GM12864 (cell line): ENCODE data around the gene ARID1B.

Source experiments
- DNase-seq: peaks from one replicate; pipeline ENCODE4 v3.0.0-alpha.2; 2011; ENCODE audit warnings: low read depth
- H3K4me3 ChIP-seq: 2 replicates; pipeline ENCODE4 v1.5.1; 2011; ENCODE audit warnings: mild to moderate bottlenecking, low read depth, low read length, control low read depth
- TF ChIP-seq, protein P1 (sequence below): IDR thresholded peaks from 2 replicates; pipeline ENCODE4 v1.5.1; 2011; ENCODE audit warnings: low read depth, mild to moderate bottlenecking, moderate library complexity, low read length, control low read depth, inconsistent platforms; ENCODE audit errors: missing control alignments

The ARID1B gene

DNA sequence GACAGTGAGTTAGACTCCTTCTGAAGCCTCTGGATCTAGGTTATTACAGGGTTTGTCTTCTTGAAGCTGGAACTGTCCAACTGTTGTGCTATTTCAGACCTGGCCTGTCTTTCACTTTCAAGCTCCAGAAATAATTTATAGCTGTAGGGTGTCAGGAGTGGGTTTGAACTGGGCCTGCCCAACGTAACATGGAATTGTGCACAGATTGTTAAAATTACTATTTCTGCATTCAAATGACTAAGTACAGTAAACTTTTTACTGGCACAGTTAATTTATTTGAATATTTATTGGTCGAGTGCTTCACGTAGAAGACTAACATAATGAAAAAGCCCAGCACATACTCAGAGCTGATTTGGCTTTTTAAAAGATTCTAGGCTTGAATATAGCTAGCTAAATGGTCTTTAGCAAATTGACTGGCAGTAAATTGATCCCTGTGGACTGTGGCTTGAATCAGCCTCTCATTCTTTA, 74.3 kb downstream of the ARID1B start:
- H3K4me3 ChIP-seq, result peak overlapping the region; percentile 26; the same call in 1 of the 2 replicates
- TF ChIP-seq, protein P1, sequence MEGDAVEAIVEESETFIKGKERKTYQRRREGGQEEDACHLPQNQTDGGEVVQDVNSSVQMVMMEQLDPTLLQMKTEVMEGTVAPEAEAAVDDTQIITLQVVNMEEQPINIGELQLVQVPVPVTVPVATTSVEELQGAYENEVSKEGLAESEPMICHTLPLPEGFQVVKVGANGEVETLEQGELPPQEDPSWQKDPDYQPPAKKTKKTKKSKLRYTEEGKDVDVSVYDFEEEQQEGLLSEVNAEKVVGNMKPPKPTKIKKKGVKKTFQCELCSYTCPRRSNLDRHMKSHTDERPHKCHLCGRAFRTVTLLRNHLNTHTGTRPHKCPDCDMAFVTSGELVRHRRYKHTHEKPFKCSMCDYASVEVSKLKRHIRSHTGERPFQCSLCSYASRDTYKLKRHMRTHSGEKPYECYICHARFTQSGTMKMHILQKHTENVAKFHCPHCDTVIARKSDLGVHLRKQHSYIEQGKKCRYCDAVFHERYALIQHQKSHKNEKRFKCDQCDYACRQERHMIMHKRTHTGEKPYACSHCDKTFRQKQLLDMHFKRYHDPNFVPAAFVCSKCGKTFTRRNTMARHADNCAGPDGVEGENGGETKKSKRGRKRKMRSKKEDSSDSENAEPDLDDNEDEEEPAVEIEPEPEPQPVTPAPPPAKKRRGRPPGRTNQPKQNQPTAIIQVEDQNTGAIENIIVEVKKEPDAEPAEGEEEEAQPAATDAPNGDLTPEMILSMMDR, result no peak

DNA sequence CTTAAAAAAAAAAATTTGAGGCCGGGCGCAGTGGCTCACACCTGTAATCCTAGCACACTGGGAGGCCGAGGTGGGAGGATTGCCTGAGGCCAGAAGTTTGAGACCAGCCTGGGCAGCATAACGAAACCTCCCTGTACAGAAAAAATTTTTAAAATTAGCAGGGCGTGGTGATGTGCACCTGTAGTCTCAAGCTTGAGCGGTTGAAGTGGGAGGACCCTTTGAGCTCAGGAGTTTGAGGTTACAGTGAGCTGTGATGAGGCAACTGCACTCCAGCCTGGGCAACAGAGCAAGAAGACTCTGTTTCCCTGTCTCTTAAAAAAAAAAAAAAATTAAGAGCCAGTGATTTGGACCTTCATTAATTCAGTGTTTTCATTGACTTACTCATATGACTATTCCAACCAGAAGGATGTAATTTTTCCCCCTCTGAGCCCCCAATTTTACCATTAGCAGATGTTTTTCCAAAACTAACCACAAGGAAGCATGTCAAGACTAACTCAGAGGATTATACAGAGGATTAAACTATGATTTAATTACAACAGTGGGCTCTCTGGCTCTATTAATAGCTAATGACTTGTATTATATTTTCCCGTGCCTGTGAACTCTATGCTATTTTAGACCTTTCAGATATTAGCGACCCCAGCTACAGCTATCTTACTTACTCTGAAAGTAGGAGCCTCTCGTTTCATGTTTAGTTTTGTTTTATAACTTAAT, 75.1 kb downstream of the ARID1B start:
- H3K4me3 ChIP-seq, result peak overlapping the region; percentile 13
- peak; percentile 78 for DNase-seq
- TF ChIP-seq, protein P1, result no peak

More for the DNA sequence above, 74.3 kb downstream of the ARID1B start:
- DNase-seq, result no peak

DNA sequence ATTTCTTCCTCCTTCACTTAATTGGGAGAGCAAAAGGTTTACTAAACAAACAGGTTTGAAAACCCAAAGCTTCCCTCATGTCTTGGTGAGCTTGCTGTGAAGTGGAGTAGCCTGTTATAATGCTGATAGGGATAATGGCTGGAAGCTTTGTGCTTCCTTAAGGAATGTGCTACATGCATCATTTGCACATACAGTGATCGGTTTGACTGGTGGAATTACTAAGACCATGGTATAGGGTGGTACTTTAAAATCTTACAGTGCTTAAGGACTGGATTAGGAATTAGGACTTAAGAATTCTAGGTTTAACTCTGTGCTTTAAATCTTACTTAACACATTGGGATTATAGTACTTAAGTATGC, 75.7 kb downstream of the ARID1B start:
- TF ChIP-seq, protein P1, result no peak
- no peak for DNase-seq
- H3K4me3 ChIP-seq, result no peak overlapping the region

DNA sequence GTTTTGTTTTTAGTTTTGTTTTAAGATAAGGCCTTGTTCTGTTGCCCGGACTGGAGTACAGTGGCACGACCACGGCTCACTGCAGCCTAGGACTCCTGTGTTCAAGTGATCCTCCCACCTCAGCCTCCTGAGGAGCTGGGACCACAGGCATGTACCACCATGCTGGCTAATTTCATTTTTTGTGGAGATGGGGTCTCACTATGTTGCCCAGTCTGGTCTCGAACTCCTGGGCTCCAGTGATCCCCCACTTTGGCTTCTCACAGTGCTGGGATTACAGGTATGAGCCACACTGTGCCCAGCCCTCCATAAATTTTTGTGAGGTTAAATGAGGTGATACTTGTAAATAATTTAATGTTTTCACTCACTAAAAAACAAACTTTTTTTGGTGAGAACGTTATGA, 76.6 kb downstream of the ARID1B start:
- no peak for DNase-seq
- TF ChIP-seq, protein P1, result no peak
- no peak overlapping the region for H3K4me3 ChIP-seq

DNA sequence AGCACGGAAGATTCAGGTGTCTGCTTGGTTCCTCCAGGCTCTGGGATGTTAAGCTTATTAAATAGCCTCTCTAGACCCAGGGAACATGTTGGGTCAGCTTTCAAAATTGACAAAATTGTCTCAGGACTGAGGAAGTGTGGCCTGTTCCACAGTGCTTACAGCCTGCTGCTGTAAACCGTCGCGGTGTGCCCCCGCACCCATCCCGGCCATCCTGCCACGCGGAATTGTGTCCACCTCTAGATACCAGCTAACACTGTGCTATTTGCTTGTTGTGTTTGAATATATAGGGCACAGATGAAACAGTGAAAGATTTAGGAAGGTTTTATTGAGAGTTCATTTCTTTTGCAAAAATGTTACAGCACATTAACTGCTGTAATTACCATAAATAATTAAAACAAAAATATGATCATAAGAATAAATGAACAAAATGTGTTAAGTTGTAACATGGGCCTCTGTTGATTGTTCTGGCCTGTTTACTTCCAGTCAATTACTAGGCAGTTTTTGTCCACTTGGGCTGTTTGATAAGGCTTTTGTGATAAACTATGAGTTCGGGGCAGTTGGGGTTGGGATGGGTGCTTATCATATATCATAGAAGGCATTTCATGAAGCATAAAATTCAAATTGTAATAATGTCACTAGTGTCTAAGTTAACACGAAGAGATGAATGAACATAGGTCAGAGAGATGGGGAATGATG, 77.4 kb downstream of the ARID1B start:
- no peak for DNase-seq

DNA sequence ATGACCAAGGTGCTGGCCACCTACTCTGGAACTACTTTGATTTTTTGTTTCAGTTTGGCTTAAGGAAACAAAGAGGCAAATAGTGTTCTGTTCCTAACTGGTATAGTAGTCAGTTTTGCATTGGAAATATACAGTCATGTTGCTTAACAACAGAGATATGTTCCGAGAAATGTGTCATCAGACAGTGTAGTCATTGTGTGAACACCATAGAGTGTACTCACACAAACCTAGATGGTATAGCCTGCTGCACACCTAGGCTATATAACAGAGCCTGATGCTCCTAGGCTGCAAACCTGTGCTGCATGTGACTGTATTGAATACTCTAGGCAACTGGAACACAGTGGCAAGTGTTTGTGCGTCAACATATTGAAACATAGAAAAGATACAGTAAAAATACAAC, 80.4 kb downstream of the ARID1B start:
- no peak overlapping the region for H3K4me3 ChIP-seq
- no peak for DNase-seq
- TF ChIP-seq, protein P1, result no peak

More for the DNA sequence above, 77.4 kb downstream of the ARID1B start:
- TF ChIP-seq, protein P1, result no peak
- H3K4me3 ChIP-seq, result no peak overlapping the region
